ENCODE results near the gene KCNQ5. TPM values are rescaled to one million over a fixed set of nuclear protein-coding genes. Genes with fewer than 3 reads are reported as not detected.

The KCNQ5 gene
- polyA plus RNA-seq, 1 donor (not counting 4 experiments of a cell fraction or from before 2014, with no cell fraction given) = 3.4 TPM

DNA sequence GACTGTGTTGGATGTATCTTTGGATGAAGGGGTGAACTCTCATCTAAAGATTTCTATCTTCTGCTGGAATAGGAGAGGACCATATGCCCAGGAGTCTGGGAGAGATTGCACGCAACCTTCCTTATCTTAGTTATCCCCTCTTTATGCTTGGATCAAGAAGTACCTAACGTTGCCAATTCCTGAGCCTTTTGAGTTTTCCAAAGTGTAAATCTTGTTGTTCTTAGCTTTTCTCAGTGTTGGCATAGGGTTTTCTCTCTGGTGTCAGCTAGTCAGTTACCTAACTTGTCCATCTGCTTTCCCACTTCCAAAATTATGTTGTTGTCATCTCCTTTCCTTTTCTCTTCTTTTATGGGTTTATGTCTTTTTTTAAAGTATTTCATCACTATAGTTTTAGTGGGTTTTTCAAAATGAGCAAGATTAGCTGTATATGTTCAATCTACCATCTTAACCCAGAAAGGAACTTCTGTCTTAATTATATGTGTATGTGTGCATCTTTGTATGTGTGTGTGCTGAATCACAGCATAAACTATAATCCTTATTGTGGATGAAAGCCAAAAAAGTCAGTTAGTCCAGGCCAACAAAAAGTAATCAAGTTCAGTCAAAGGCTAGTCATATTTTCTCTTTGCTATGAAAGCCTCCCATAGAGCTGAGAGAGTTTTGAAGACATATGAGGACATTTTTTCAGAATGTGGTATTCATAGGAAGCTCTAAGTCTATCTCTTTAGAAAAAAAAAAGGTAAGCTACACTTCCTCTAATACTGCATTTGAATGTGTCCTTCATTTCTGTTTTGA, 531.3 kb downstream of the KCNQ5 start:
- Histone ChIP-seq H3K9me1 (ENCODE audit: control insufficient read depth, extremely low read depth, insufficient read depth, low read length) (no peaks in the 10 kb centered on the region), H3K79me2 (ENCODE audit: control insufficient read depth, insufficient read depth, low read length) (no peaks in the 10 kb centered on the region), H3K27me3 (ENCODE audit: control insufficient read depth, extremely low read depth, insufficient read depth, low read length) (no peaks in the 10 kb centered on the region), H3K4me3 (ENCODE audit: control insufficient read depth in 2 of 3, extremely low read depth in 1 of 3, insufficient read depth in 2 of 3, low read depth in 1 of 3, low read length in 3 of 3) (no peak overlapping the region), H4K20me1 (ENCODE audit: control insufficient read depth, extremely low read depth, insufficient read depth, low read length) (no peaks in the 10 kb centered on the region), H3K4me1 (ENCODE audit: control insufficient read depth, extremely low read depth, insufficient read depth, low read length) (no peaks in the 10 kb centered on the region), H3K9ac (ENCODE audit: control insufficient read depth, extremely low read depth, insufficient read depth, low read length) (no peak overlapping the region), H3K27ac (ENCODE audit: control insufficient read depth, insufficient read depth, low read length) (no peak overlapping the region), H2AFZ (ENCODE audit: control insufficient read depth, low read length) (no peak overlapping the region), H3K36me3 (ENCODE audit: control insufficient read depth in 2 of 2, extremely low read depth in 1 of 2, insufficient read depth in 2 of 2, low read length in 2 of 2) (no peaks in the 10 kb centered on the region), H3K9me3 (ENCODE audit: control insufficient read depth, low read depth, low read length) (no peaks in the 10 kb centered on the region), H3K4me2 (ENCODE audit: control insufficient read depth, extremely low read depth, insufficient read depth, low read depth, low read length) (no peak overlapping the region)
- FAIRE-seq (peak; percentile 29), DNase-seq (ENCODE audit: low read depth, low spot score) (no peak)
- dilution Hi-C loops (cut with MboI; ENCODE audit: extremely low pct_ligation_motif_present, low sequenced_read_pairs) = no loop called here
- TF ChIP-seq EZH2 (IDR thresholded peaks at IDR 0.05; ENCODE audit: low read length) = no peak
- TF ChIP-seq, protein P1, sequence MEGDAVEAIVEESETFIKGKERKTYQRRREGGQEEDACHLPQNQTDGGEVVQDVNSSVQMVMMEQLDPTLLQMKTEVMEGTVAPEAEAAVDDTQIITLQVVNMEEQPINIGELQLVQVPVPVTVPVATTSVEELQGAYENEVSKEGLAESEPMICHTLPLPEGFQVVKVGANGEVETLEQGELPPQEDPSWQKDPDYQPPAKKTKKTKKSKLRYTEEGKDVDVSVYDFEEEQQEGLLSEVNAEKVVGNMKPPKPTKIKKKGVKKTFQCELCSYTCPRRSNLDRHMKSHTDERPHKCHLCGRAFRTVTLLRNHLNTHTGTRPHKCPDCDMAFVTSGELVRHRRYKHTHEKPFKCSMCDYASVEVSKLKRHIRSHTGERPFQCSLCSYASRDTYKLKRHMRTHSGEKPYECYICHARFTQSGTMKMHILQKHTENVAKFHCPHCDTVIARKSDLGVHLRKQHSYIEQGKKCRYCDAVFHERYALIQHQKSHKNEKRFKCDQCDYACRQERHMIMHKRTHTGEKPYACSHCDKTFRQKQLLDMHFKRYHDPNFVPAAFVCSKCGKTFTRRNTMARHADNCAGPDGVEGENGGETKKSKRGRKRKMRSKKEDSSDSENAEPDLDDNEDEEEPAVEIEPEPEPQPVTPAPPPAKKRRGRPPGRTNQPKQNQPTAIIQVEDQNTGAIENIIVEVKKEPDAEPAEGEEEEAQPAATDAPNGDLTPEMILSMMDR (optimal IDR thresholded peaks at IDR 0.05 in 1 of 3, IDR thresholded peaks at IDR 0.05 in 1 of 3, conservative IDR thresholded peaks at IDR 0.05 in 1 of 3; ENCODE audit: extremely low read depth in 1 of 3, insufficient read depth in 2 of 3, low read length in 3 of 3) = no peak

DNA sequence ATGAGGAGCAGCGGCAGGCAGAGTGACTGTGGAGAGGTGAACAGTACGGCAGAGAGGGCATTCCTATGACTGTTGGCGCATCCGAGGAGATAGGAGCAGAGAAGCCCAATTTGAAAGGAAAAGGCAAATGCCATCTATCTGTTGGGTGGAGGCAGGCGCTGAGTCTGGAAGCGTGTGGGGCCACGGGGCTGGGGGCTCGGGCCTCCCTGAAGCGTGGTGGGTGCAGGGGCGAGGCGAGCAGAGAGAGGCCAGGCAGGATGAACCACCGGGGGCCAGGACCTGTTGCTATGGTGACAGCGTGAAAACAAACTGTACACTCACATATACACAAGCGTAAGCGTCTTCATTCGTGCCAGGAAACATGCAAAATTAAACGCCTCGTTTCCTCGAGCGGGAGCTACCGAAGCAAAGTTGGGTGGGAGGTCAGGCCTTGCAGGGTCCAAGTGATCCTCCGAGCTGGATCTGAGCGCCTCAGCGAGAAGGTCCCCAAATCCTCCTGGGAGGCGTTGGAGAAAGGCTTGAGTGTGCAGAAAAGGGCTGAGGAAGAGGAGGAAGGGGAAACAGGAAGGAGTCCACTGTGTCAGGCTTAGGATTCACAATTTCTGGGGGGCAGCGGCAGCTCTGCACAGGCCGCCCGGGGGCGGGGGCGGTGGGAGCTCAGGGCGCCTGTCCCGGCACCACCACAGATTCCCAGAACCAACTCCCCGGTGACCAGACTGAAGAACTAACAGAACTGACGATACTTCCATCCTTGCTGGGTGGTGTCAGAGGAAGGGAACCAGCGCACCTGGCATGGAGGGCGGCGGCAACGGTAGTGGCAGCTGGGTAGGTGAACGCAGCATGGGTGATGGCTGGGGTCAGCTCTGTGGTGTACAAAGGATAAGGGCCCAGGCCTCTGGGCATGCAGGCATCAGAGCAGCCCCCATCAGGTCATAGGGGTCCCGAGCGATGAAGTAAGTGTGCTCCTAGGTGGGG, 535.2 kb downstream of the KCNQ5 start:
- dilution Hi-C loops (cut with MboI; ENCODE audit: extremely low pct_ligation_motif_present, low sequenced_read_pairs) = no loop called here

More for the DNA sequence above, 535.2 kb downstream of the KCNQ5 start:
- Histone ChIP-seq H3K4me1 (ENCODE audit: control insufficient read depth, extremely low read depth, insufficient read depth, low read length) (no peaks in the 10 kb centered on the region), H3K4me3 (ENCODE audit: control insufficient read depth in 2 of 3, extremely low read depth in 1 of 3, insufficient read depth in 2 of 3, low read depth in 1 of 3, low read length in 3 of 3) (no peak overlapping the region), H4K20me1 (ENCODE audit: control insufficient read depth, extremely low read depth, insufficient read depth, low read length) (no peaks in the 10 kb centered on the region), H3K9me1 (ENCODE audit: control insufficient read depth, extremely low read depth, insufficient read depth, low read length) (no peaks in the 10 kb centered on the region), H3K27ac (ENCODE audit: control insufficient read depth, insufficient read depth, low read length) (no peak overlapping the region), H3K9me3 (ENCODE audit: control insufficient read depth, low read depth, low read length) (no peaks in the 10 kb centered on the region), H3K79me2 (ENCODE audit: control insufficient read depth, insufficient read depth, low read length) (no peaks in the 10 kb centered on the region), H2AFZ (ENCODE audit: control insufficient read depth, low read length) (no peak overlapping the region), H3K36me3 (ENCODE audit: control insufficient read depth in 2 of 2, extremely low read depth in 1 of 2, insufficient read depth in 2 of 2, low read length in 2 of 2) (no peaks in the 10 kb centered on the region), H3K9ac (ENCODE audit: control insufficient read depth, extremely low read depth, insufficient read depth, low read length) (no peak overlapping the region), H3K27me3 (ENCODE audit: control insufficient read depth, extremely low read depth, insufficient read depth, low read length) (no peaks in the 10 kb centered on the region), H3K4me2 (ENCODE audit: control insufficient read depth, extremely low read depth, insufficient read depth, low read depth, low read length) (no peak overlapping the region)
- DNase-seq (ENCODE audit: low read depth, low spot score) (no peak), FAIRE-seq (no peak)
- TF ChIP-seq, protein P1 (optimal IDR thresholded peaks at IDR 0.05 in 1 of 3, IDR thresholded peaks at IDR 0.05 in 1 of 3, conservative IDR thresholded peaks at IDR 0.05 in 1 of 3; ENCODE audit: extremely low read depth in 1 of 3, insufficient read depth in 2 of 3, low read length in 3 of 3) = no peak
- no peak for TF ChIP-seq EZH2 (IDR thresholded peaks at IDR 0.05; ENCODE audit: low read length)

All from keratinocyte (primary cell).